Activated T-cell treated with anti-CD3 and anti-CD28 coated beads, Interleukin-2, amount 50 U/mL, for 1 hour (primary cell): ENCODE results near the gene CCDC192.
"Not testable (repeated sequence)": the region's sequence is repeated elsewhere in the genome, so short reads cannot be mapped to it uniquely, and the experiment has no call there.

Source experiments
- DNase-seq: peaks from one replicate; pipeline ENCODE4 v3.0.0-alpha.2; 2020

Gene CCDC192

DNA sequence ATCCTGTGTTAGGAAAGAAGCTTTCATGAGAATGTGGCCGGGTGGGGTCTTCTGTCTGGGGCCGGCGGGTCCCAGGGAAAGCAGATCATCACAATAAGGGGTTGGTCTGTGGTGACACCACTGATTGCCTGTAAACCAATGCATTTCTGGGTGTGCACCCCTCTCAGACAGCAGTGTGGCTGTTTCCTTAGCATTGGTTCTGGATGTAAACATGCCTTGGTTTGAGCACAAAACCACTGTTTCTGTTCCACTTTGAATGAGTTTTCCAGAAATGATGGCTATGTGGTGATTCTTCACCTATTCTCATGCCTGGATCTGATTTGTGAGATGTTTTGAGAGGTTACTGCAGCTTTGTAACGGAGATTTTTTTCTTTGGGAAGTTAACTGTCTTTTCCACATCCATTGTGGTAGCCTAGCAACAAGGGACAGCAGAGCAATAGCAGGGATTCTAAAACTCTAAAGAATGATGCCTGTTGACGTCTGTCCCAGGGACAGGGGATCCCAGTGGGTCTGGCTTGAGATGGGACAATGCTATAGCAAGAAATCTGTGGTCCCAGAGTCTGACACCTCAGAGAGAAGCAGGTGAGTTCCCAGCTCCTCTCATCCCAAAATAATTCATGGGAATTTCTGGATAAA lies at the start of gene CCDC192:
Gene CCDC192 (plus strand): TSS at position 466 of the 636 bp plus-strand sequence. CDS start 55 bp downstream, at position 521.
- no peak for DNase-seq

DNA sequence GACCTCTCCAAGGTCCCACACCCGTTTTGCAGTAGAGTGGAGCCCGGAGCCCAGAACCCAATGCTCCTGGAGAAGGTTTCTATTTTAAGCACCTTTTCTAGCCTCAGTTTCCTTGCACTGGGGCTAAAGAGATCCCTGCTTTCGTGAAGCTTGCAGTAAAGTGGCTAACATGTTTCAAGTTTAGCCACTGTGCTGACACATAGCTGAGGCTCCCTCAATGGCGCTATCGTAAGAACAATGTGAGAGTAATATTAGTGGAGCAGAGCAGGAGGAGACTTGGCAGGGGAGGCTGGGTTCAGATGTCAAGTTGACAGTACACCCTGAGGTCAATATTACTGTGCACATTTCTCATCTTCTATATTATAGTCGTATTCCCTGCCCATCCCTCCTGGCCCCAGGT lies 46.4 kb upstream of the CCDC192 start:
- no peak for DNase-seq

GRCh38 chr5:127660047-127660733 lies 43.0 kb upstream of the CCDC192 start:
- no peak for DNase-seq

DNA sequence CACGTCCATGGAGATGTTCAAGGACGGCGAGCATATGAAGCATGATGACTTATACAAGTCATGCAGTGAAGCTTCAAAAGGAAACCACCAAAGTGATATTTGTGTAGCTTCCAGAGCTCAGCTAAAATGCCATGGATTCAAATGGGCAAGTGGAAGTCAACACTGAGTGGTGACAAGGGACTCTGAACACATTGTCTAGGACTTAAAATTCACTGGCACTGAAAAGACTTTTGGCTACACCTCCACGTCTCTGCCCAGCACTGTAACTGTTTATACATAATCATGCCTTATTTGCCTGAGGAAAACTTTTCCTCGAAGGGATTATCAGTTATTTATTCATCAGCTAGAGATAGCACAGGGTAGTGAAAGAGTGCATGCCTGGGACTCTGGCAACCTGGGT lies 39.1 kb upstream of the CCDC192 start:
- DNase-seq = no peak

GRCh38 chr5:127665641-127666040 lies 37.5 kb upstream of the CCDC192 start:
- DNase-seq = no peak

DNA sequence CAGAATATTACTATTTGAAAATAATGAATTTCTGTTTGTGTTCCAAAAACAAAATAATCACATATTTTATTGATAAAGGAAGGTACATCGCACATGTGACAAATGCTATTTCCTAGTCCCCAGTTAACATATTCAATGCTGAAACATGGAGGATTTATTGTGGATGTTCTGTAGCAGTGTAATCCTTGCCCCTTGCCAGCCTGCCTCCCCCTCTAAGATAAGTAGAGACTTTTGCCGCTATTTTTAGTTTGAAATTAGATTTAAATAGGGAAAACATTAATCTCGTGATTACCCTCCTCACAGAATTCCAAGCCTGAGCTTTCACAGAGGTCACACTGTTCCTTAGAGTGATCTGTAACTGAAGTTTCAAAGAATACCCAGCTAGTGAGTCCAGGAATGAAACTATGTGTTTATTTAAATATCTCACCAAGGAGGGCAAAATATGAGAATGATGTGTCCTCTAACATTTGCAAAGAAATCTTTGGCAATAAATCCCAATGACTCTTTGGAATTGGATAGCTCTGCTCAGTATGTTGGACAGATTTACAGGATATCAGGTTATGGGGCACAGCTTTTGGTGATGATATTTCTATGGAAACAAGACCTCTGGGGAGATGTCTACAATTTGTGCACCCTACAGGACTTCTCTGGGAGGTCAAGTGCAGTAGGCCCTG lies 37.0 kb upstream of the CCDC192 start:
- no peak for DNase-seq

DNA sequence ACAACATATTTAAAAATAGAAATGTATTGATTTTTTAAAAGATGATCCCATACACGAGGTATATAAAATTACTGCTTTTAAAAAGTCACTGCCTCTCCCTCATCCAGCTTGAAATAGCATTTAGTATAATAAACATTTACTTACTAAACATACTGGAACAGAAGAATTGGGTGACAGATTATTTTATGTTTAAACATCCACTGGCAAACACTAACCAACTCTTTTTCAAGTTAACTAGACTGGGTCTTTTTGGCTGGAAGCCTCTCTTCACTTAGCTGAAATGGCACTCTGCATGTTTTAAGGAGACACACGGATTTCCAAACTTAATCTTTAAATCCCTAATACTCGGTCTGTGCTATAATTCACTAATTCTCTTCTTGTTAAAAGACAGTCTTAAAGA lies 35.3 kb upstream of the CCDC192 start:
- no peak for DNase-seq

DNA sequence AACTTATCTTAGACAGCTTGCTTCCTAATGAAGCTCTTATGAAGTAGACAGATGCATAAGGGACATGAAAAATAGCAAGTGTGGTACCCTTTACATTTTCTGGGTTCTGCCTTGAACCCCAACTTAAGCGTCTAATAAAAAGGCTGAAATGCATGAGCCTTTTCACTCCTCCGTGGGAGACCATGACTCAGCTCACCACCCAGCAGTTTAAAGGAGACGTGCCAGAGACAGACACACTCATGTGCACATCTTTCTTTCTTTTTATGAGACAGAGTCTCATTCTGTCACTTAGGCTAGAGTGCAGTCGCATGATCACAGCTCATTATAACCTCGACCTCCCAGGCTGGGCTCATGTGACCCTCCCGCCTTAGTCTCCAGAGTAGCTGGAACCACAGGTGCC lies 32.0 kb upstream of the CCDC192 start:
- DNase-seq = no peak

DNA sequence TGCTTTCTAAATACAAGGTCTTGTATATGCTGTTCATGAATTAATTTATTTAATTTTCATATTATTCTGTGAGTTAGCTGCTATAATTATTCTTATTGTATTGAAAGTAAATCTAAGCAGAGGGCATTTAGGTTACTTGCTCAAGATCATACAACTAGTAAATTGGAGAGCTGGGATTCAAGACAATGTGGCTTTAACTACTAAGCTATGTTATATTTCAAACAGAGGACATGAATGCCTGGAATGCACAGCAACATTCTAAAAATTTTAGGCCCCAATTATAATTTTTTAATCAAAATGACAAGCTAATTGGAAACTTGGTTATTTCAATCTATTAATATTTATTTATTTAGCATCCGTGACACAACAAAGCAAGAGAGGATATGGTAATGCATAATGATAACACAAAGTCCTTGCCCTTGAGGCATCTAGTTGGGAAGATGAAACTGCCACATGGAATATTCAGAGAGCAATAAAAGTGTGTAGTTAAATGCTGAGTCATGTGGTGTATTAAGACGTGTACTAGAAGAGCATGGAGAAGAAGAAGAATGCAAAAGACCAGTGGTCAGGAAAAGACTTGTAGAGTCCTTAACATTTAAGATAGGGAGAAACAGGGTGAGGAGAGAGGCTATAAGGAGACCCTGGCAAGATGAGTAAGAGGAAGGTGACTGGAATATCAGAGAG lies 29.9 kb upstream of the CCDC192 start:
- no peak for DNase-seq

- not testable (repeated sequence) for DNase-seq
Observed at GRCh38 chr5:127676951-127677350, 26.2 kb upstream of the CCDC192 start.

GRCh38 chr5:127679691-127680330 lies 23.4 kb upstream of the CCDC192 start:
- not testable (repeated sequence) for DNase-seq

DNA sequence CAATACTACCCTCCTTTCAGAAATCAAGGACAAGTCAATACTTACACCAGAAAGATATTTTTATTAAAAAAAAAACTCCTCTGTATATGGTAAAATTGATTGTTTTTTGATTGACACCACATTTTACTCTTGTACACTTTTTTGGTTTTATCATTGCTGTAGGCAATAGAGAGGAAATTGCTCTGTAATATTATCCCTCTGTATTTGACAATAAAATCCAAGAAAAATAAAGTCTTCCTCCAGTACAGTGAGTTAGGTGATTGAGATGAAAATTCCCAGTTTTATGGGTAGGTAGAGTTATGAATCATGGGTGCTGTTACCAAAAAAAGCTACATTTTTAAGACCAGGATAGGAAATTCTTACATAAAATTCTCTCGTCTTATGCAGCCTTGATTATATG lies 22.6 kb upstream of the CCDC192 start:
- DNase-seq = no peak

DNA sequence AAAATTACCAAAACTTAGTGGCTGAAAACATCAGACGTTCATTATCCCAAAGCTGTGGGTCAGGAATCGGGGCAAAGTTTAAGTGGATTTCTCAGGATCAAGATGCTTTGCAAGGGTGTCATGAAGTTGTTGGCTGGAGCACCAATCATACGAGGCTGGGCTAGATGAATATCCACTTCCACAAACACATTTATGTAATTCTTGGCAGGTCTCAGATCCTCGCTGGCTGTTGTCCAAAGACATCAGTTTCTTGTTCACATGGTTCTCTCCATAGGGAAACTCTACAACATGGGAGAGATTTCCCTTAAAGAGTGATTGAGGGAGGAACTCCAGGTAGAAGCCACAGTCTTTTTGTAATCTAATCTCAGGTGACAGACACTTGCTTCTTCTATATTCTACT lies 20.2 kb upstream of the CCDC192 start:
- DNase-seq = no peak

GRCh38 chr5:127684726-127685467 lies 18.3 kb upstream of the CCDC192 start:
- no peak for DNase-seq

GRCh38 chr5:127685662-127686061 lies 17.5 kb upstream of the CCDC192 start:
- no peak for DNase-seq

DNA sequence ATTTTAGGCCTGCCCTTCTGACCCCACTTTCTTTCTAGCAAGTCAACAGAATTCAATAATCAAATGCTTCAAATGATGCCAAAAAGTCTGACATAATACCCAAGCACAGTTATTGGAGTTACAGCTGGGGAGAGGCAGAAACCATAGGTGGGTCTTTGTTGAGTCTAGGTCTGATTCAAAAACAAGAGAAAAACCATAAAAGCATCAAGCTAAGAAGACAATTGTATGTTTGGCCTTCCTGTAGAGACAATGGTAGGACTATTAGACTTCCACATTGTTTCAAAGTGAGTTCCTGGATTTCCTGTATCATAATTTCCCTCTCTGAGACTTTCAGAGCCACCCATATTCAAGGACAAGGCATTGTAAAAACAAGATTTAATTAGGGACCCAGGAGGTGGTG lies 16.8 kb upstream of the CCDC192 start:
- DNase-seq = no peak

GRCh38 chr5:127694518-127695171 lies 8.5 kb upstream of the CCDC192 start:
- no peak for DNase-seq

GRCh38 chr5:127695346-127695745 lies 7.8 kb upstream of the CCDC192 start:
- DNase-seq = no peak

- no peak for DNase-seq
Observed at GRCh38 chr5:127696683-127697082, 6.5 kb upstream of the CCDC192 start.

DNA sequence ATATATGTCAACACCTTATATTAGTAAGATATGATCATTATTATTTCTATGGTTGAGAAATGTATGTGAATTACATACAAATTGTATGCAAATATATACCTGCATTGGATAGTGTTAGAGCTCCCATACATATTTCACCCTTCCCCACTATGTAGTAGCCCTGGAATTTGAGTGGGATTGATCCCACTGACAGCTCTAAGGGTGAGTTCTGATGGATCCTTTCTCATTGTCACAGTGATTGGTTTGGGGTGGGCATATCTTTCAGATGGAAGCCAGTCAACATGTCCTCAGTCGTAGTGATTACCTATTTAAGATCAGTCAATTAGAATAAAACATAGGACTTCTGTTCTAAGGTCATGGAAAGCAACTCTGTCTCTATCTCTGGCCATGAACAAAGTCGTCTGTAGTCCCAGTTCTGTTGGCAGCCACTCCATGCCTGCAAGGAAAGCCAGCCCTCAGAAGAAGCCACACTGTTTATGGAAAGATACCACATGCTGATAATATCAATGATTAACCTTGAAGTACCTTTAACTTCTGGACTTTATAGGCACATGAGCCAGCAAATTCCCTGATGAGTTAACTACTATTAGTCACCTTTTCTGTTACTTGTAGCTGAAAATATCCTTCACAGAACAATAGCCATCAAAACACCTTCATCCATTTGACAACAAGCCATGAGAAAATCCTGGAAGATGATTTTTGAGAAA lies 5.1 kb upstream of the CCDC192 start:
- DNase-seq = no peak

GRCh38 chr5:127699416-127699815 lies 3.8 kb upstream of the CCDC192 start:
- no peak for DNase-seq
